ENCODE data around the gene UBA52.

- TF ChIP-seq CTCF (IDR thresholded peaks at IDR 0.05) (no peak), POLR2AphosphoS5 (IDR thresholded peaks at IDR 0.05) (no peak), POLR2A (IDR thresholded peaks at IDR 0.05) (no peak)
Measured at GRCh38 chr19:18529782-18530181, 41.9 kb upstream of the UBA52 start.

Measured in breast epithelium (tissue), 3 donors.